Choroid plexus epithelial cell (primary cell): ENCODE results near the gene DCHS2.

ENCODE experiments used
- DNase-seq: peaks from one replicate; pipeline ENCODE4 v3.0.0-alpha.2; 2010; ENCODE audit warnings: low read depth
- H3K4me3 ChIP-seq: 2 replicates; pipeline ENCODE4 v1.5.1; 2011; ENCODE audit warnings: low read depth, mild to moderate bottlenecking, control low read depth, low read length, moderate library complexity
- TF ChIP-seq, protein P1 (sequence below): conservative IDR thresholded peaks from 2 replicates; pipeline ENCODE4 v1.5.1; 2011; ENCODE audit warnings: low read depth, mild to moderate bottlenecking, control low read depth, inconsistent platforms, low read length, moderate library complexity

The DCHS2 gene

DNA sequence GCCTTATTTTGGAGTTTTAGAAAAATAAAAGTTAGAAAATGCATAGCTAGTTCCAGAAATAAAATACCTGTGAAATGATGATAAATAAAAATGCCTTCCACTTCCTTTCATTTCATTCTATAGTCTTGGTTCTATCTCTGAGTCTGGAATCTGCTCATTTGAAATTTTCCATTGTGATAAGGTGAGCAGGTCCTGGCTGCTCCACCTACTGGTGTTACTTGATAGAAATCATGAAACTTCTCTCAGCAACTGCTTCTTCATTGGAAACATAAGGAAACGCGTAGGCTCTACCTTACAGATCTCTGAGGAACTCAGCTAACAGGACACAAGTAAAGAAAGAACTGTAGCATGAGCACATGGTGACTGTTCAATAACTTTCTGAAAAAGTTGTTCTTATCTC is 141.8 kb downstream of the DCHS2 start:
- no peak overlapping the region for H3K4me3 ChIP-seq
- DNase-seq: peak; percentile 47
- TF ChIP-seq, protein P1, sequence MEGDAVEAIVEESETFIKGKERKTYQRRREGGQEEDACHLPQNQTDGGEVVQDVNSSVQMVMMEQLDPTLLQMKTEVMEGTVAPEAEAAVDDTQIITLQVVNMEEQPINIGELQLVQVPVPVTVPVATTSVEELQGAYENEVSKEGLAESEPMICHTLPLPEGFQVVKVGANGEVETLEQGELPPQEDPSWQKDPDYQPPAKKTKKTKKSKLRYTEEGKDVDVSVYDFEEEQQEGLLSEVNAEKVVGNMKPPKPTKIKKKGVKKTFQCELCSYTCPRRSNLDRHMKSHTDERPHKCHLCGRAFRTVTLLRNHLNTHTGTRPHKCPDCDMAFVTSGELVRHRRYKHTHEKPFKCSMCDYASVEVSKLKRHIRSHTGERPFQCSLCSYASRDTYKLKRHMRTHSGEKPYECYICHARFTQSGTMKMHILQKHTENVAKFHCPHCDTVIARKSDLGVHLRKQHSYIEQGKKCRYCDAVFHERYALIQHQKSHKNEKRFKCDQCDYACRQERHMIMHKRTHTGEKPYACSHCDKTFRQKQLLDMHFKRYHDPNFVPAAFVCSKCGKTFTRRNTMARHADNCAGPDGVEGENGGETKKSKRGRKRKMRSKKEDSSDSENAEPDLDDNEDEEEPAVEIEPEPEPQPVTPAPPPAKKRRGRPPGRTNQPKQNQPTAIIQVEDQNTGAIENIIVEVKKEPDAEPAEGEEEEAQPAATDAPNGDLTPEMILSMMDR: peak; percentile 67

DNA sequence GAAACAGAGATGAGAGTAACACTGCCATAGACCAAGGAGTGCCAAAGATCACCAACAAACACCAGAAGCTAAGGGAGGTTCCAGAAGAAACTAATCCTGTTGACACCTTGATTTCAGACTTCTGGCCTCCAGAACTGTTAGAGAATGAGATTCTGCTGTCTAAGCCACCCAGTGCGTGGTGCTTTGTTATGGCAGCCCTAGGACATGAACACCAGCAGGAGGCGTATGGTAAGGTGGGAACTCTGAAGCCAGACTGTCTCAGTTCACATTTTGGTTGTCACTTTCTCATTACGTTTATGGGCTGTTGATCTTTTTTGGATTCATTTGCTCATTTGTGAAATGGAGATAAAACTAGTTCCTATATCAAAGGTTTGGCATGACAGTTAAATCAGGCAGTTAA is 142.9 kb downstream of the DCHS2 start:
- TF ChIP-seq, protein P1: peak; percentile 13
- no peak for DNase-seq
- H3K4me3 ChIP-seq: no peak overlapping the region

DNA sequence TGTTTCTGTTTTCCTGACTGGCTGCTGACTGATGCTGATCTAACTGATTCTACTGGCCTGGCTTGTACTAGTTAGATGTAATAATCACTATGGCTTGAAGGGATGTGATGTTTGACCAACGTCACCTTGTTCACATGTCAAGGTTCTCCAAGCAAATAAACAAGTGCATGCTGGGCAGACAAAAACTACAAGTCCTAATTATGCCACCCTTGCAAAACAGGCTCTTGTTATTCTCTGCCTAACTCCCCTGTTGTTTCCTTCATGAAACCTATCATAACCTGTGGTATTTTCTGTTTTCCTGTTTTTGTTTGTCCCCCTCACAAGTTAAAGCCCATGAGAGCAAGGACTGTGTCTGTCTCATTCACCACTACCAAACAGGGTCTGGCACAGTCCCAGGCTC is 146.2 kb downstream of the DCHS2 start:
- H3K4me3 ChIP-seq: no peak overlapping the region
- no peak for DNase-seq
- TF ChIP-seq, protein P1: no peak

DNA sequence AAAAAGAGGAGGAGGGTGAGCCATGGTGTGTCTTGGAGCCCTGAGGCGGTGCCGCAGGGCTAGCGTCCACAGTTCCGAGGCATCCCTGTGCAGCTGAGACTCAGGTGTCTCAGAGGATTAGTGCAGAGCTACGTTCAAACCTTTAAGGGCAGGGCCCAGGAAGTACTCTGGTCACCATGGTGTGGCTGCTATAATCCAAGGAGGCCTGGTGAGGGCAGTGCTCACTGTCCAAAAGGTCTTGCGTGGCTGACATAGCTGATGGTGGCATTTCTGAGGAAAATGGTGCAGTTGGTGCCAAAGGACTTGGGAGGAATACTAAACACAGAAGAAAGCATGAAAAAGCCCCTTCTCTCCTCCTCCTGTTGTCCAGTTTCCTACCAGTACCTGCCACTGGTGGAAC is 146.9 kb downstream of the DCHS2 start:
- TF ChIP-seq, protein P1: no peak
- no peak for DNase-seq
- no peak overlapping the region for H3K4me3 ChIP-seq

DNA sequence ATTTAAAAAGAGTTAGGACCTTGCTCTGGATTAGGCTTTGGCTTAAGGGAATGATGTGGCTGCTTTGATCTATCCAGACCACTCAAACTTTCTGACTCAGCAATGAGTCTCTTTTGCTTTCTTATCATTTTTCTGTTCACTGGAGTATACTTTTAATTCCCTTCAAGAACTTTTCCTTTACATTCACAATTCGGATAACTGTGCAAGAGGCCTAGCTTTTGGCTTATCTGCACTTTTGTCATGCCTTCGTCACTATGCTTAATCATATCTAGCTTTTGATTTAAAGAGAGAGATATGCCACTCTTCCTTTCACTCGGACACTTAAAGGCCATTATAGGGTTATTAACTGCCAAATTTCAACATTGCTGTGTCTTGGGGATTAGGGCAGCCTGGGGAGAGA is 147.9 kb downstream of the DCHS2 start:
- no peak for DNase-seq
- H3K4me3 ChIP-seq: no peak overlapping the region
- TF ChIP-seq, protein P1: no peak

DNA sequence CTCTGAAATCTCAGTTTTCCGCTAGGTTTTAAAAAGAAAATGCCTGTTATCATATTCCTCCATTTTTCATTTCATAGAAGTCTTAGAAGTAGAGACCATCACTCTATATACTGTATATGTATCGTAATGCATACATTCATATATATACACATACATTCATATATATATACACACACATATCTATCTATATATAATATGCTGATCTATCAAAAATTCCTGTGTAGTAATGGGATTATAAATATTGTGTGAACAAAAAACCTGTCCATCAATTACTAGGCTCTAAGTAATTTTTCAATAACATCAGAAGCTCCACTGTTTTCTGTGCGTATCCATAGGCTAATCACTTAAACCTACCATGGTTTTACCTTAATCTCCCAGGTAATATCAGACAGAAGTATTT is 150.2 kb downstream of the DCHS2 start:
- TF ChIP-seq, protein P1: no peak
- DNase-seq: no peak
- no peak overlapping the region for H3K4me3 ChIP-seq

DNA sequence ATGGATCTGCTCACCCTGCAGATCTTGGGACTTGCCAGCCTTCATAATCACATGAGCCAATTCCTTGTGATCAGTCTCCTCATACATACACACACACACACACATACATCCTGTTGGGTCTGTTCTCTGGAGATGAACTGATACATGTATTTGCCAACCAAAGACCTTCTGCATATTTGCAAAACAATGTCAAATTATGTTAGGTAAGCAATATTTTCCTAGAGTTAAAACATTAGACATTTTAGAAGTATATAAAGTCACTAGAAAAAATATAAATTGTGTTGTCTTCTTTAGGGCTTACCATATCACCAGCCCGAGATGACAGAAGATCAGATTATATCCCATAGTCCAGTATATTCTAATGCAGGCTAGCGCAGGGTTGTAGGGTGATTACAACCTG is 156.0 kb downstream of the DCHS2 start:
- H3K4me3 ChIP-seq: no peak overlapping the region
- TF ChIP-seq, protein P1: no peak
- DNase-seq: no peak
